B cell (primary cell): Measurements from ENCODE around the gene L3HYPDH.

ENCODE experiments used
- CTCF ChIP-seq: fragments of 200-600 bp; IDR thresholded peaks from one replicate; pipeline ENCODE4 v1.8.0; 2022; ENCODE audit warnings: antibody characterized with exemption, mild to moderate bottlenecking
- EZH2 ChIP-seq: IDR thresholded peaks from 2 replicates; pipeline ENCODE4 v1.6.1; 2012; ENCODE audit warnings: borderline replicate concordance, low read depth, mild to moderate bottlenecking, moderate library complexity, low read length; ENCODE audit not compliant: insufficient read depth, poor library complexity, severe bottlenecking

GRCh38 chr14:59429790-59430189 is 54.4 kb downstream of the L3HYPDH start:
- TF ChIP-seq CTCF (no peak), EZH2 (no peak)
